ENCODE measurements around the gene LINGO1. TPM values are rescaled to one million over a fixed set of nuclear protein-coding genes. Genes with fewer than 3 reads are reported as not detected.
A peak's percentile ranks its signal among the peaks of the same experiment; 100 is the strongest.

The LINGO1 gene
- total and polyA plus RNA-seq, 8 donors = 0.25 to 1.3 (median 0.57) TPM; not detected in 4

DNA sequence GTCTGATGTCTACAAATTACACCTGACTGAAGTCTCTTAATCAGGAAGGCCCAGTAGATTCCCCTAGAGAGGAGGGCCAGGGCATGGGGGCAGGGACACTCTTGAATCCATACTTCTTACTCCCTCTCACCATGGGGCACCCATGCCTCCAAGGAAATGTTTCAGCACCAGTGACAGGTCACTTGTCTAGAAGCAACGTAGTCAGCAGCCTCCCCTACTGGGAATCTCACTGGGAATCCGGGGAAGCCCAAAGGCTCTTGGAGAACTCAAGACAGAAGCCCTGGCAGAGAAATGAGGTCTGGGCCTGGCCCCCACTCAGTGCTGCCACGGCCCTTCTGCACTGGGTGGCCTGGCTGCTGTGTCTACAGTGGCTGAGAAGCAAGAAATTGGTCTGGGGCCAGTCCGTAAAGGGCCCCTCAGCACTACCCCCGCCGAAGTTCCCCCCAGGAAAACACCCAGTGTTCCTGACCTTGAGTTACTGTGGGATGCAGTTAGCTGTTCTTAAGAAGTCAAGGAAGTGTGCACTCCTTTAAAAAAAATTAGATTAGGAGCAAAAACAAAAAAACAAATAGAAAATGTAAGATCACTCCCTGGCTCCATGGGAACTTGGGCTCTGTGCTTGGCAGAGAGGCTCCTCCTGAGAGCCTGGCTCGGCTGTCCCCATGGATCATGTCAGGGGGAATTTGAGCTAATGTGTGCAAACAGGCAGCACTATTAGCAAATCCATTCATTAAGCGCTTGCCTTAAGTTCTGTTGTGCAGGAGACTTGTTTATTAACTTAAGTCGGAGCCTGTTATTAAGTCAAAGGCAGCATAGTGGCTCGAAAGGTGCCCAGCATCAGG lies 5.4 kb upstream of the LINGO1 start:
- TF ChIP-seq POLR2A (IDR thresholded peaks at IDR 0.05) (no peak), POLR2AphosphoS5 (IDR thresholded peaks at IDR 0.05) (no peak), EP300 (IDR thresholded peaks at IDR 0.05) (no peak)
- TF ChIP-seq, protein P1, sequence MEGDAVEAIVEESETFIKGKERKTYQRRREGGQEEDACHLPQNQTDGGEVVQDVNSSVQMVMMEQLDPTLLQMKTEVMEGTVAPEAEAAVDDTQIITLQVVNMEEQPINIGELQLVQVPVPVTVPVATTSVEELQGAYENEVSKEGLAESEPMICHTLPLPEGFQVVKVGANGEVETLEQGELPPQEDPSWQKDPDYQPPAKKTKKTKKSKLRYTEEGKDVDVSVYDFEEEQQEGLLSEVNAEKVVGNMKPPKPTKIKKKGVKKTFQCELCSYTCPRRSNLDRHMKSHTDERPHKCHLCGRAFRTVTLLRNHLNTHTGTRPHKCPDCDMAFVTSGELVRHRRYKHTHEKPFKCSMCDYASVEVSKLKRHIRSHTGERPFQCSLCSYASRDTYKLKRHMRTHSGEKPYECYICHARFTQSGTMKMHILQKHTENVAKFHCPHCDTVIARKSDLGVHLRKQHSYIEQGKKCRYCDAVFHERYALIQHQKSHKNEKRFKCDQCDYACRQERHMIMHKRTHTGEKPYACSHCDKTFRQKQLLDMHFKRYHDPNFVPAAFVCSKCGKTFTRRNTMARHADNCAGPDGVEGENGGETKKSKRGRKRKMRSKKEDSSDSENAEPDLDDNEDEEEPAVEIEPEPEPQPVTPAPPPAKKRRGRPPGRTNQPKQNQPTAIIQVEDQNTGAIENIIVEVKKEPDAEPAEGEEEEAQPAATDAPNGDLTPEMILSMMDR (IDR thresholded peaks at IDR 0.05) = no peak
- intact Hi-C loops (cut with DNase I; ENCODE audit: low total_unique reads) = no loop called here
- Histone ChIP-seq H3K27me3 (peaks cover 0 to 82% (median 25%) of the 10 kb centered on the region in 3 donors), H3K4me3 (no peak overlapping the region), H3K9me3 (no peaks in the 10 kb centered on the region), H3K36me3 (no peaks in the 10 kb centered on the region), H3K27ac (no peak overlapping the region), H3K4me1 (peaks cover 10 to 18% (median 17%) of the 10 kb centered on the region in 4 donors)
- WGBS, 5 donors = 54 to 65% (median 61%) methylated on average over 9 to 10 of the region's 10 CpGs
- no peak for DNase-seq

DNA sequence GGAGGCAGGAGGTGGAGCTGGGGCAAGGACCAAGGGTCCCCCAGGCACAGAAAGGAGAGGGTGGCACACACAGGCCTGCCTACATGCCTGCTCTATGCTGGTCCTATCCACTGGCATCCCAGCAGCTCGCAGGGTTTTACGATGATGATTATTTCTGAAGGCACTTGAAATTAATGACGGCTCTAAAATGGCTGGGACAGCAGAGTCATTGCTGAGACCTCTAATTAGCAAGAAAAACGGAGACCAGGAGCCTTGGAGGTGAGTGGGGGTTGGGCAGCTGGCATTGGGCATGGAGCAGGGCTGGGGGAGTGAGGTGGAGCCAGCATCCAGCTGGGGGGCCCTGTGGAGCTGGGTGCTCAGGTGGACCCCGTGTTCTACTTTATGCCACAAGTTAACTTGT lies 3.5 kb upstream of the LINGO1 start:
- intact Hi-C loops (cut with DNase I; ENCODE audit: low total_unique reads) = no loop called here
- Histone ChIP-seq H3K27ac (no peak overlapping the region), H3K4me3 (no peak overlapping the region), H3K27me3 (peaks cover 13 to 90% (median 40%) of the 10 kb centered on the region in 3 donors), H3K9me3 (no peaks in the 10 kb centered on the region), H3K36me3 (no peaks in the 10 kb centered on the region), H3K4me1 (peaks cover 18 to 34% (median 32%) of the 10 kb centered on the region in 4 donors)
- 68 to 73% (median 71%) methylated on average over 5 of the region's 5 CpGs for WGBS, 5 donors
- TF ChIP-seq POLR2AphosphoS5 (IDR thresholded peaks at IDR 0.05) (no peak), POLR2A (IDR thresholded peaks at IDR 0.05) (no peak), EP300 (IDR thresholded peaks at IDR 0.05) (no peak)
- TF ChIP-seq, protein P1 (IDR thresholded peaks at IDR 0.05) = no peak
- DNase-seq = no peak

DNA sequence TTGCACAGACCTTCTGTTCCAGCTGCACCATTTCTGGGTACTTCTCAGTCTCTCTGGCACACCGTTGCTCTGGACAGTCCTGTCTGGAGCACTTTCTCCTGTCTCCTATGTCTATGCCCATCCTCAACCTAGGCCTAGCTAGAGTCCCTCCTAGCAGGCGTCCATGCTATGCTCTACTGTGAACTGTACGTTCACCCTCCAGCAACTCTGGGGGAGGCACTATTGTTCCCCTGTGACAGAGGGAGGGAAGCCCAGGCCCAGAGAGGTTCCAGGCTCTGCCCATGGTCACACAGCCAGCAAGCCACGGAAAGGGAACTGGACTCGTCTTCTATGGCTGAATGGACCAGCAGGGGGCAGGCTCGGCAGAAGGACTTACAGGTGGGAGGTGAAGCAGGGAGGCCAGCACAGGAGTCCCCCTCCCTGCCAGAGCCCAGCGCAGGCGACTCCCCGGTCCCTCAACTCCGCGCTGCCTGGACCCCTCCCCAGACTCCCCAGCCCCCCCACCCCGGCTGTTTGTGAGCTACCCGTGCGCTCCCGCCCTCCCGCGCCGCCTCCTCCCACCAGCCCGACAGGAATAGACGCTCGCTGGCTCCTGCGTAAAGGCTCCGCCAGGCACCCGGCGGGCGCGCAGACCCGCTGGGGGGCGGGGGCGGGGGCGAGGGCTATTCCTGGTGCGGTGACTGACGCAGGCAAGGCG lies 1.7 kb upstream of the LINGO1 start:
- DNase-seq = peak; percentile 74 to 87
- peak overlapping the region in 2 of 4 donors; percentile 21 to 34 for H3K4me3 ChIP-seq

DNA sequence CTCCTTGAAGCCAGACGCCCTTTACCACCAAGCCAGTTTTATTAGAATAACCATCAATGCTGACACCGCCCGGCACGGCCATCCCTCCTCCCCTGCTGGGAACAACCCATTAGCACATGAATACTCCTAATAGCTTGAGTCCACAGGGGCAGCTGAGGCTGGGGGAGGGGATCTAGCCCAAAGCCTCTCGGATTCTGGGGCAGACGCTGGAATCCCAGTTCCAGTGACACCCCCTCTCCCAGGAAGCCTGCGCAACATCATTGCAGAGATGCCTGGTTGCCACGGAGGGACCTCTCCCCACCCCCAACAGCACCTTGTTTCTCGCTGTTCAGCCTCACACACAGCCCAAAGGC lies 1.2 kb upstream of the LINGO1 start:
- Histone ChIP-seq H3K36me3 (no peaks in the 10 kb centered on the region), H3K27ac (no peak overlapping the region), H3K9me3 (no peaks in the 10 kb centered on the region), H3K27me3 (peaks cover 14 to 89% (median 51%) of the 10 kb centered on the region in 3 donors), H3K4me1 (peaks cover 18 to 38% (median 34%) of the 10 kb centered on the region in 4 donors), H3K4me3 (peak overlapping the region in 2 of 4 donors; percentile 42 to 60)
- TF ChIP-seq EP300 (IDR thresholded peaks at IDR 0.05) (no peak), POLR2AphosphoS5 (IDR thresholded peaks at IDR 0.05) (no peak), POLR2A (IDR thresholded peaks at IDR 0.05) (no peak)
- TF ChIP-seq, protein P1 (IDR thresholded peaks at IDR 0.05) = no peak
- intact Hi-C loops (cut with DNase I; ENCODE audit: low total_unique reads) = no loop called here
- WGBS, 5 donors = 14 to 17% (median 15%) methylated on average over 9 of the region's 9 CpGs
- no peak for DNase-seq

More for the DNA sequence above, 1.7 kb upstream of the LINGO1 start:
- TF ChIP-seq POLR2A (IDR thresholded peaks at IDR 0.05) = no peak
- TF ChIP-seq POLR2AphosphoS5 (IDR thresholded peaks at IDR 0.05) = no peak
- TF ChIP-seq, protein P1 (IDR thresholded peaks at IDR 0.05) = peak in 4 of 7 experiments; percentile 12 to 48 (median 31)
- peaks cover 18 to 38% (median 34%) of the 10 kb centered on the region in 4 donors for H3K4me1 ChIP-seq
- peaks cover 14 to 94% (median 53%) of the 10 kb centered on the region in 3 donors for H3K27me3 ChIP-seq
- no peaks in the 10 kb centered on the region for H3K36me3 ChIP-seq
- H3K27ac ChIP-seq = no peak overlapping the region
- intact Hi-C loops (cut with DNase I; ENCODE audit: low total_unique reads) = no loop called here
- no peaks in the 10 kb centered on the region for H3K9me3 ChIP-seq
- 2 to 16% (median 3%) methylated on average over 5 to 34 of the region's 34 CpGs for WGBS, 5 donors
